ENCODE measurements around the gene CDC14A.

DNA sequence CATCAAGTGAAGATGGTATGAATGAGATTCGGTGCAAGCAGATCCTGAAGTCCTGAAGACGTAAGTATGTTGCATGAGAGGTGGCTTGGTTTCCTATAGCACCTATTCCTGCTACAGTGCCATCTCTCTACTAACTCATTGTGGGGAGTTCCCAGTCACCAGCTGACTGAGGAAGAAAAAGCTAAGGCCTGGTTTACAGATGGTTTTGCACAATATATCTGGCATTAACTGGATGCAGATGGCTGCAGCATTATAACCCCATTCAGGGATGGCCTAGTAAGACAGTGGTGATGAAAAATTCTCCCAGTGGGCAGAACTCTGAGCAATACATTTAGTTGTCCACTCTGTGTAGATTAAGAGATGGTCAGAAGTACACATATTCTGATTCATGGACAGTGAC, 49.6 kb upstream of the CDC14A start:
- TF ChIP-seq SPI1 (IDR thresholded peaks at IDR 0.05; ENCODE audit: borderline replicate concordance, low read depth) (no peak), POLR2AphosphoS5 (IDR thresholded peaks at IDR 0.05; ENCODE audit: low read depth) (no peak), REST (IDR thresholded peaks at IDR 0.05; ENCODE audit: insufficient replicate concordance, low read depth) (no peak), GABPA (IDR thresholded peaks at IDR 0.05; ENCODE audit: low read depth) (no peak)
- TF ChIP-seq, protein P1, sequence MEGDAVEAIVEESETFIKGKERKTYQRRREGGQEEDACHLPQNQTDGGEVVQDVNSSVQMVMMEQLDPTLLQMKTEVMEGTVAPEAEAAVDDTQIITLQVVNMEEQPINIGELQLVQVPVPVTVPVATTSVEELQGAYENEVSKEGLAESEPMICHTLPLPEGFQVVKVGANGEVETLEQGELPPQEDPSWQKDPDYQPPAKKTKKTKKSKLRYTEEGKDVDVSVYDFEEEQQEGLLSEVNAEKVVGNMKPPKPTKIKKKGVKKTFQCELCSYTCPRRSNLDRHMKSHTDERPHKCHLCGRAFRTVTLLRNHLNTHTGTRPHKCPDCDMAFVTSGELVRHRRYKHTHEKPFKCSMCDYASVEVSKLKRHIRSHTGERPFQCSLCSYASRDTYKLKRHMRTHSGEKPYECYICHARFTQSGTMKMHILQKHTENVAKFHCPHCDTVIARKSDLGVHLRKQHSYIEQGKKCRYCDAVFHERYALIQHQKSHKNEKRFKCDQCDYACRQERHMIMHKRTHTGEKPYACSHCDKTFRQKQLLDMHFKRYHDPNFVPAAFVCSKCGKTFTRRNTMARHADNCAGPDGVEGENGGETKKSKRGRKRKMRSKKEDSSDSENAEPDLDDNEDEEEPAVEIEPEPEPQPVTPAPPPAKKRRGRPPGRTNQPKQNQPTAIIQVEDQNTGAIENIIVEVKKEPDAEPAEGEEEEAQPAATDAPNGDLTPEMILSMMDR (IDR thresholded peaks at IDR 0.05; ENCODE audit: insufficient read depth, low read length) = no peak
